OCI-LY7 (cell line): ENCODE data around the gene NTM. TPM values are rescaled to one million over a fixed set of nuclear protein-coding genes. Genes with fewer than 3 reads are reported as not detected.

Experiments used
- BruUV-seq: library from RNA; stranded (reverse); fragments of 400-500 nt; replicated peaks from 2 replicates; lab custom pipeline; 2021; lab: Mats Ljungman, UMichigan
- CTCF ChIA-PET: fragments of 300-600 bp; sonication (Branson Sonifier 250); formaldehyde crosslinking; loops from one replicate; lab custom pipeline; 2022; ENCODE audit warnings: antibody characterized with exemption; ENCODE audit not compliant: unreplicated experiment; lab: Charles Lee
- POLR2A ChIA-PET: fragments of 300-600 bp; sonication (Branson Sonifier 250); formaldehyde crosslinking; loops from one replicate; lab custom pipeline; 2022; ENCODE audit warnings: antibody characterized with exemption; lab: Charles Lee
- DNase-seq: peaks from one replicate; pipeline ENCODE4 v3.0.0-alpha.2; 2015; ENCODE audit warnings: low spot score
- H2AFZ ChIP-seq: fragments of 200-600 bp; sonication (generic), shearing (Covaris generic); 2 replicates; pipeline ENCODE4 v1.6.1; 2014; ENCODE audit warnings: mild to moderate bottlenecking, antibody characterized with exemption, low read length, moderate library complexity
- H3K27ac ChIP-seq: fragments of 200-600 bp; sonication (generic); 2 replicates; pipeline ENCODE4 v1.5.1; 2014; ENCODE audit warnings: mixed run types, low read depth, mild to moderate bottlenecking, moderate library complexity, low read length, inconsistent platforms; ENCODE audit not compliant: poor library complexity, severe bottlenecking
- H3K36me3 ChIP-seq: fragments of 200-600 bp; sonication (generic); 2 replicates; pipeline ENCODE4 v1.6.1; 2014; ENCODE audit warnings: mild to moderate bottlenecking, antibody characterized with exemption, low read length, moderate library complexity, mixed read lengths; ENCODE audit not compliant: insufficient read depth
- H3K4me1 ChIP-seq: fragments of 200-600 bp; sonication (generic); 2 replicates; pipeline ENCODE4 v1.5.1; 2014; ENCODE audit warnings: mild to moderate bottlenecking, low read length; ENCODE audit not compliant: insufficient read depth, poor library complexity, severe bottlenecking
- H3K4me2 ChIP-seq: fragments of 200-600 bp; sonication (generic); 2 replicates; pipeline ENCODE4 v1.6.1; 2014; ENCODE audit warnings: mild to moderate bottlenecking, low read length
- H3K4me3 ChIP-seq: fragments of 200-600 bp; sonication (generic); 2 replicates; pipeline ENCODE4 v1.5.1; 2014; ENCODE audit warnings: mild to moderate bottlenecking, low read depth, low read length; ENCODE audit not compliant: poor library complexity, severe bottlenecking
- H3K79me2 ChIP-seq: fragments of 200-600 bp; sonication (generic); 2 replicates; pipeline ENCODE4 v1.6.1; 2016; ENCODE audit warnings: low read depth, mild to moderate bottlenecking, low read length, moderate library complexity, mixed read lengths; ENCODE audit not compliant: insufficient read depth
- H3K9me2 ChIP-seq: fragments of 200-600 bp; sonication (generic); 2 replicates; pipeline ENCODE4 v1.6.1; 2016; ENCODE audit warnings: mild to moderate bottlenecking, low read length, mixed read lengths; ENCODE audit not compliant: insufficient read depth
- H3K9me3 ChIP-seq: fragments of 200-600 bp; sonication (generic); 2 replicates; pipeline ENCODE4 v1.6.1; 2014; ENCODE audit warnings: mild to moderate bottlenecking, mixed run types, low read length, mixed read lengths
- H4K20me1 ChIP-seq: fragments of 200-600 bp; sonication (generic); 2 replicates; pipeline ENCODE4 v1.6.1; 2014; ENCODE audit warnings: mild to moderate bottlenecking, antibody characterized with exemption, low read length, moderate library complexity, mixed read lengths; ENCODE audit not compliant: insufficient read depth
- EZH2phosphoT487 ChIP-seq: fragments of 200-600 bp; sonication (generic); IDR thresholded peaks from 2 replicates; pipeline ENCODE4 v1.6.1; 2018; ENCODE audit warnings: low read depth, borderline replicate concordance, mild to moderate bottlenecking, mixed run types, antibody characterized with exemption, low read length, moderate library complexity, mixed read lengths
- intact Hi-C: fragments of 100-400 bp; cut with micrococcal nuclease; formaldehyde crosslinking; loops from one replicate; pipeline ENCODE4 v1.10.0; 2022; ENCODE audit not compliant: unreplicated experiment
- total RNA-seq, 2 experiments: library from RNA; depleted of rRNA in 1 of 2; stranded (reverse); fragments of >200 nt in 1 of 2; shearing (Covaris generic) in 1 of 2; gene quantifications; 2 replicates each; pipeline ENCODE4 v1.2.3, GENCODE V29; 2014 to 2022
- TF ChIP-seq, protein P1 (sequence below): fragments of 200-600 bp; sonication (generic); conservative IDR thresholded peaks from 2 replicates; pipeline ENCODE4 v1.5.1; 2014; ENCODE audit warnings: mild to moderate bottlenecking, antibody characterized with exemption, low read length, moderate library complexity, mixed read lengths

Gene NTM
- total RNA-seq, 2 experiments from 2014 or later: not detected

- TF ChIP-seq, protein P1, sequence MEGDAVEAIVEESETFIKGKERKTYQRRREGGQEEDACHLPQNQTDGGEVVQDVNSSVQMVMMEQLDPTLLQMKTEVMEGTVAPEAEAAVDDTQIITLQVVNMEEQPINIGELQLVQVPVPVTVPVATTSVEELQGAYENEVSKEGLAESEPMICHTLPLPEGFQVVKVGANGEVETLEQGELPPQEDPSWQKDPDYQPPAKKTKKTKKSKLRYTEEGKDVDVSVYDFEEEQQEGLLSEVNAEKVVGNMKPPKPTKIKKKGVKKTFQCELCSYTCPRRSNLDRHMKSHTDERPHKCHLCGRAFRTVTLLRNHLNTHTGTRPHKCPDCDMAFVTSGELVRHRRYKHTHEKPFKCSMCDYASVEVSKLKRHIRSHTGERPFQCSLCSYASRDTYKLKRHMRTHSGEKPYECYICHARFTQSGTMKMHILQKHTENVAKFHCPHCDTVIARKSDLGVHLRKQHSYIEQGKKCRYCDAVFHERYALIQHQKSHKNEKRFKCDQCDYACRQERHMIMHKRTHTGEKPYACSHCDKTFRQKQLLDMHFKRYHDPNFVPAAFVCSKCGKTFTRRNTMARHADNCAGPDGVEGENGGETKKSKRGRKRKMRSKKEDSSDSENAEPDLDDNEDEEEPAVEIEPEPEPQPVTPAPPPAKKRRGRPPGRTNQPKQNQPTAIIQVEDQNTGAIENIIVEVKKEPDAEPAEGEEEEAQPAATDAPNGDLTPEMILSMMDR: no peak
- no peak for TF ChIP-seq EZH2phosphoT487
- H3K27ac ChIP-seq: no peak overlapping the region
- no peak overlapping the region for H3K4me3 ChIP-seq
- POLR2A ChIA-PET: no interaction called here
- peaks cover 16% of the 10 kb centered on the region for H3K4me1 ChIP-seq
- intact Hi-C loops: no loop called here
- no peaks in the 10 kb centered on the region for H4K20me1 ChIP-seq
- H3K4me2 ChIP-seq: no peak overlapping the region
- no peak overlapping the region for H2AFZ ChIP-seq
- no peaks in the 10 kb centered on the region for H3K79me2 ChIP-seq
- no peak for DNase-seq
- BruUV-seq: no TSS peak
- no peaks in the 10 kb centered on the region for H3K9me3 ChIP-seq
- CTCF ChIA-PET: no interaction called here
- no peaks in the 10 kb centered on the region for H3K36me3 ChIP-seq
- H3K9me2 ChIP-seq: no peaks in the 10 kb centered on the region
Observed at GRCh38 chr11:131388030-131388429, 17.6 kb downstream of the NTM start.

DNA sequence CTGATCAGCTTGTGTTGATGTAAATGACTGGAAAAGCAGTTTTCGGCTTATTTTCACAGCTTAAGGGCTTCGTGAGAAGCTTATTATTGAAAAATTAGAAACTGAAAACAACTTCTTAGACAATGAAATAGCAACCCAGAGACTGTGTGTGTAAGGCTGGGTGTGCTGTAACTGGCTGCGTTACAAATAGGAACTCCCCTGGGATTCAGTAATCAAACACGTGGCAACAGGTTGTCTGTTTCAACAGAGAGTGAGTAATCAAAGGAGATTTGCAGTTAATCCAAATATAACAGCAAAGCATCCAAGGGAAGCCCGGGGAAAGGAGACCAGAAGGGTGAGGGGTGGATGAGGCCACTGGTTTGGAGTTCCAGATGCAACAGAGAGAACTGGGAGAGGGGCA is 19.2 kb downstream of the NTM start:
- Histone ChIP-seq H3K4me3 (no peak overlapping the region), H3K27ac (no peak overlapping the region), H3K36me3 (no peaks in the 10 kb centered on the region), H2AFZ (no peak overlapping the region), H3K4me1 (peaks cover 5% of the 10 kb centered on the region), H3K4me2 (no peak overlapping the region), H4K20me1 (no peaks in the 10 kb centered on the region), H3K9me3 (no peaks in the 10 kb centered on the region), H3K9me2 (no peaks in the 10 kb centered on the region), H3K79me2 (no peaks in the 10 kb centered on the region)
- no peak for TF ChIP-seq EZH2phosphoT487
- TF ChIP-seq, protein P1: no peak
- intact Hi-C loops: no loop called here
- no TSS peak for BruUV-seq
- ChIA-PET CTCF (no interaction called here), POLR2A (interaction anchor here (1.0 kb wide), 1 partner anchor 10 kb away, joined by 4 read pairs; no protein-coding TSS in a partner anchor)
- no peak for DNase-seq

GRCh38 chr11:131391176-131391575 is 20.8 kb downstream of the NTM start:
- H3K79me2 ChIP-seq: no peaks in the 10 kb centered on the region
- H3K4me1 ChIP-seq: no peaks in the 10 kb centered on the region
- no peak overlapping the region for H3K27ac ChIP-seq
- TF ChIP-seq EZH2phosphoT487: no peak
- TF ChIP-seq, protein P1: no peak
- ChIA-PET POLR2A (interaction anchor here (0.6 to 0.7 kb wide), 2 partner anchors 9 to 146 kb away, joined by 3 to 4 read pairs; no protein-coding TSS in a partner anchor), CTCF (no interaction called here)
- no peak overlapping the region for H3K4me3 ChIP-seq
- BruUV-seq: no TSS peak
- no peaks in the 10 kb centered on the region for H4K20me1 ChIP-seq
- H3K9me3 ChIP-seq: no peaks in the 10 kb centered on the region
- no peaks in the 10 kb centered on the region for H3K9me2 ChIP-seq
- no peak for DNase-seq
- H3K4me2 ChIP-seq: no peak overlapping the region
- H3K36me3 ChIP-seq: no peaks in the 10 kb centered on the region
- intact Hi-C loops: loop anchor here (10.0 kb wide), 1 partner anchor 146 kb away; no protein-coding TSS in a partner anchor
- H2AFZ ChIP-seq: no peak overlapping the region
